Posterior cingulate gyrus (tissue), 11 donors: Measurements from ENCODE around the gene C12orf57.
A peak's percentile ranks its signal among the peaks of the same experiment; 100 is the strongest.

Experiments used
- DNase-seq, 10 donors: peaks; one replicate each; pipeline versions ENCODE4 v3.0.0 to v3.0.0-alpha.2; 2020 to 2021; ENCODE audit warnings: mixed read lengths in 3 of 10
- intact Hi-C: fragments of 100-400 bp; cut with DNase I; formaldehyde crosslinking; loops from one replicate; pipeline ENCODE4 v1.15.1; 2023

C12orf57 gene

DNA sequence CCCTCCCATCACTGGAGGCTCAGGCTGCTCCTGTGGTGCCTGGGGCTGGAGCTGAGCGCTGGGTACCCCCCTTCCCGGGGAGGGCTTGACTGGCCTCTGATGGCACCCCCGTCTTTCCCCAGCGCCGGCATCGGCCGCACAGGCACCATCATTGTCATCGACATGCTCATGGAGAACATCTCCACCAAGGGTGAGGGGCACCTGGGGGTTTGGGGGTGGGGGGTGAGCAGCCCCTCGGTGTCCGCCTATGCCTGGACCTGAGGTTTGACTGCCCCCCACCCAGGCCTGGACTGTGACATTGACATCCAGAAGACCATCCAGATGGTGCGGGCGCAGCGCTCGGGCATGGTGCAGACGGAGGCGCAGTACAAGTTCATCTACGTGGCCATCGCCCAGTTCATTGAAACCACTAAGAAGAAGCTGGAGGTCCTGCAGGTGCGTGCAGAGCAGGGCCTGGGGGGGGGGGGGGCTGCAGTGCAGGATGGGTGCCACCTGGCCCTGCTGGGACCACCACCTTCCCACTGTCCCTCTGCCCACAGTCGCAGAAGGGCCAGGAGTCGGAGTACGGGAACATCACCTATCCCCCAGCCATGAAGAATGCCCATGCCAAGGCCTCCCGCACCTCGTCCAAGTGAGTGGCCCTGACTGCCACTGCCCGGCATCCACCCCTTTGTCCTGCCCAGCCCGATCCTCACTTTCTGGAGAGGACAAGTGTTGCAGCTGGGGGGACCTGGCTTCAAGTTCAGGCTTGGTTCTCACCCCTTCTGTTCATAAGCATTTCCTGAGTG, 16.2 kb downstream of the C12orf57 start:
- DNase-seq: peak in 3 of 10 donors; percentile 57 to 78 (median 66)
- intact Hi-C loops: no loop called here

DNA sequence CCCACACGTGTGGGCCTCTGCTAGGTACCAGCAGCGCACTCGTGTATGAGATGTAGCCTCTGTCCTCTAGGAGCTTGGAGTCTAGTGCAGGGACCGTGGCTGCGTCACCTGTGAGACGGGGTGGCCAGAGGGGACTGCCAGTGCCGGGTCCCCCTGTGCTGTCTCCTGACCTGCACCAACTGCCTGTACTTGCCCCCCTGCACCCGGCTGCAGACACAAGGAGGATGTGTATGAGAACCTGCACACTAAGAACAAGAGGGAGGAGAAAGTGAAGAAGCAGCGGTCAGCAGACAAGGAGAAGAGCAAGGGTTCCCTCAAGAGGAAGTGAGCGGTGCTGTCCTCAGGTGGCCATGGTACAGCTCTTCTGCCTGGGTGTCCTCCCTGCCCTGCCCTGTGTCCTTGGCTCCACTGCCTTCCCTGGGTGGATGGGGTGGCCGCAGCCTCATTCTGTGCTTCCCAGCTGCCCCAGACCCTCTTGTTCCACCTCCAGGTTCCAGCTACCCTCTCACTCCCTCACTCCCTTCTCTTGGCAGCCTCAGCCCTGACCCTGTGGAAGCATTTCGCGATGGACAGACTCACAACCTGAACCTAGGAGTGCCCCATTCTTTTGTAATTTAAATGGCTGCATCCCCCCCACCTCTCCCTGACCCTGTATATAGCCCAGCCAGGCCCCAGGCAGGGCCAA, 16.9 kb downstream of the C12orf57 start:
- intact Hi-C loops: no loop called here

DNA sequence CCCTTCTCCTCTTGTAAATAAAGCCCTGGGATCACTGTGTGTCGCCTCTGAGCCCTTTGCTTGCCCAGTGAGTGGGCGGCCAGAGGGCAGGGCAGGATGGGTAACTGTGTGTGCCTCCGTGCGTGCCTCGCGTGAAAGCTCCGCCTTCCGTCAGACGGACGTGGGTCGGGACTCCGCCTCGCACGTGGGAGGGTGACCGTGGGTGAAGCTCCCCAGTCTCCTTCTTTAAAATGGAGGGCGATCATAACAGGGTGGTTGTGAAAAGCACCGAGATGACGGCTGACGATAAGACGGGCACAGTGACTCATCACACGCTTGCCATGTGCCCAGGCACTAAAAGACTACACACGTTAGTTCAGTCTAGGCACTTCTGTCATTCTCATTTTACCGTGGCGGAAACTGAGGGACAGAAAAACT, 17.5 kb downstream of the C12orf57 start:
- intact Hi-C loops: no loop called here
- DNase-seq: peak in 4 of 10 donors; percentile 59 to 93 (median 88)

More for the DNA sequence above, 16.9 kb downstream of the C12orf57 start:
- peak in 3 of 10 donors; percentile 43 to 77 (median 74) for DNase-seq

- intact Hi-C loops: no loop called here
- peak in 3 of 10 donors; percentile 69 to 87 (median 76) for DNase-seq
Observed at GRCh38 chr12:6961695-6962284, 18.0 kb downstream of the C12orf57 start.

- intact Hi-C loops: no loop called here
- peak in 3 of 10 donors; percentile 35 to 61 (median 49) for DNase-seq
Observed at GRCh38 chr12:6962285-6963015, 18.6 kb downstream of the C12orf57 start.

DNA sequence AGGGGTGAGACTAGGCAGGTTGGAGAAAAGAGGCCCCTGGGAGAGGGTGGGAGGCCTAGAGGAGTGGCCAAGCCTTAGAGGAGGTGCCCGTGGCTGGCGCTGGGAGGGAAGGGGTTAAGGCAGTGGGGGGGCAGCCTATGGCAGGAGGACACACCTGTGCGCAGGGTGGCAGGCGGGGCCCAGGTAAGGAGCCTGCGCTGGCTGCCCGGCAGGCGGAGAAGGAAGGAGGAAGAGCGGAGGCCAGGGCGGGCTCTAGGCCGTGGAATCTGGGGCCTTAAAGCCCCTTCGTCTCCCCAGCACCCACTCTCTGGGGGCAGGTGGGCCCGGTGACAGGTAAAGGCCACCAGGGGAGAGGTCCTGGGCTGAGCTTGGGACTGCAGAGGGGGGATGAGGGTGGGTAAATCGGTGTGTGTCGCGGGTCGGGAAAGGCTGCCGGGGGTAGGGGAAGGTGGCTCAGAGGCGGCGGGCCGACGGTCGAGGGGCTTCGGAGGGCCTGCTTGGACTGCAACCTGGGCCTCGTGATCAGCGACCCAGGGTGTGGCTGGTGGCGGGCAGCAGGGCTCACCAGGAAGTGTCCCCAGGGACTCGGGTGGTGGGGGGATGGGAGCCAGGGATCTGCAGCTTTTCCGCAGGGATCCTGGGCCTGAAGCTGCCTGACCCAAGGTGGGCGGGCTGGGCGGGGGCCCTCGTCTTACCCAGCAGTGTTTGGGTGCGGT, 19.4 kb downstream of the C12orf57 start:
- intact Hi-C loops: no loop called here
- peak in 3 of 10 donors; percentile 51 to 71 (median 64) for DNase-seq

DNA sequence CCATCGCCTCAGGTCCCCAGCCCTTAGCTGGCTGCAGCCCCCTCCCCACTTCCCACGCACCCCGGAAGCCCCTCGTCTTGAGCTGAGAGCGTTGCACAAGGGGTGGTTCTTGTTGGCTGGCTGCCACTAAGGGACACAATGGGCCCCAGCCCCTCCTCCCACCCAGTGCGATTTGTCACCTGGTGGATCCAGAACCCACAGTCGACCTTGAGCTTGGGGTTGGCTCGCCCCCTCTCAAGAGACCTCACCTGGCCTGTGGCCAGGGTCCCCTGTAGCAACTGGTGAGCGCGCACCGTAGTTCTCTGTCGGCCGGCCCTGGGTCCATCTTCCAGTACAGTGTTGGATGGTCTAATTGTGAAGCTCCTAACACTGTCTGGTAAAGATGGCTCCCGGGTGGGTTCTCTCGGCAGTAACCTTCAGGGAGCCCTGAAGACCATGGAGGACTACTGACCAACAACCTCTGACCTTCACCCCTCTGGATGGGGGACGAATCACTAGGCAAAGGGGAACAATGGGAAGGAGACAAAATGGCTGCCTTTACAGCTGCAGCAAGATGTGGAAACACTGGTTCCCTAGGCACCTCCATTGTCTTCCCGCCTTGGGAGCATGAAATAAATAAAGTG, 20.1 kb downstream of the C12orf57 start:
- intact Hi-C loops: no loop called here
- peak in 3 of 10 donors; percentile 42 to 84 (median 68) for DNase-seq

DNA sequence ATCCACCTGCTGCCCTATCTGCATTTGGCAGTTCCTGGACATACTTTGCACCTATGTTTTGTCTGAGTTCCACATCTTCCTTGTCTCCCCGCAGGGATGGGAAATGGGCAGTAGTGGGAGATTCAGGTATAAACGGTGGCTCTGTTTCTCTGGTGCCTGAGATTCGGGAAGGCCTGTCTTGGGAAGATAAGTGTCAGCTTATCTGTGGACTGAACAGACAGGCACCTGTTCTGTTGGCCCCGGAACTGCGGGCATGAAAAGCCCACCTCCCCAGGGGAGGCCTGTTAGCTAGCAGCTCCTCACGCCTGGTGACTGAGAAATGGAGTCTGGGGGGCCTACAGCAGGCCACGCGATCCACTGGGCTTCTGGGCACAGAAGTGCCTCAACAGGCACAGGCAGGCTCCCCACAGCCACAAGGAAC, 20.8 kb downstream of the C12orf57 start:
- peak in 1 of 10 donors; percentile 12 for DNase-seq
- intact Hi-C loops: loop anchor here (1.0 kb wide), 1 partner anchor 20 kb away; the partner anchor contains the start of gene C12orf57

DNA sequence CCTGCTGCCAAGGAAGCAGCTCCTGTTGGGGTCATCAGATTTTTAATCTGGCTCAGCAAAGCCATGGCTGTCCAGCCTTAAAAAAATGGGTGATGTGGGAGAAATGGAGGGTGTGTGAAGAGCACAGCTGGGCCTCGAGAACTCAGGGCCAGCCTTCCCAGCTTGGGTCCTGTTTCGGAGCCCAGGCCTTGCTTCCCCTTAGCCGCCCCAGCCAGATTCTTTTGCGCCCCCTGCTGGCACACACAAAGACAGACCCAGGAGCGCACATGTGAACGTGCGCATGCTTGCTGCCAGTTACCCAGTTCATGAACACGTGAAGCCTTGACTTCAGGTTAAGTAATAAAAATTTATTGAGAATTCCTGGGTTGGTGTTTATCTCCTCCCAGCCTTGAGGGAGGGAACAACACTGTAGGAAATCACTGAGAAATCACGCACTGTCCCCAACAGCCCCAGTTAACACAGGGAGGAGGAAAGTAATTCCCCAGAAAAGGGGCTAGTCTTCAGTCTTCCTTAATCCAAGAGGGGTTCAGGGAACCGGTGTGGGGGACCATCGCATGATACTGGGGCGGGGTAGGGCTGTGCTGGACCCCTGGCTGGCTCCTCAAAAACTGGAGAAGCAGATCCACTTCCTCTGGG, 21.3 kb downstream of the C12orf57 start:
- peak; percentile 68 to 97 (median 84) for DNase-seq
- intact Hi-C loops: loop anchor here (1.0 kb wide), 1 partner anchor 21 kb away; the partner anchor contains the start of gene C12orf57

GRCh38 chr12:6965714-6966113, 21.9 kb downstream of the C12orf57 start:
- intact Hi-C loops: loop anchor here (1.0 kb wide), 1 partner anchor 21 kb away; the partner anchor contains the start of gene C12orf57
- peak in 2 of 10 donors; percentile 12 to 27 for DNase-seq

- intact Hi-C loops: no loop called here
- DNase-seq: no peak
Observed at GRCh38 chr12:6966351-6966750, 22.5 kb downstream of the C12orf57 start.

GRCh38 chr12:6967651-6968100, 23.9 kb downstream of the C12orf57 start:
- peak in 2 of 10 donors; percentile 18 to 42 for DNase-seq
- intact Hi-C loops: loop anchor here (2.0 kb wide), 1 partner anchor 29 kb away; no protein-coding TSS in a partner anchor

- peak in 2 of 10 donors; percentile 31 to 49 for DNase-seq
- intact Hi-C loops: loop anchor here (2.0 kb wide), 1 partner anchor 30 kb away; no protein-coding TSS in a partner anchor
Observed at GRCh38 chr12:6968426-6968825, 24.6 kb downstream of the C12orf57 start.

DNA sequence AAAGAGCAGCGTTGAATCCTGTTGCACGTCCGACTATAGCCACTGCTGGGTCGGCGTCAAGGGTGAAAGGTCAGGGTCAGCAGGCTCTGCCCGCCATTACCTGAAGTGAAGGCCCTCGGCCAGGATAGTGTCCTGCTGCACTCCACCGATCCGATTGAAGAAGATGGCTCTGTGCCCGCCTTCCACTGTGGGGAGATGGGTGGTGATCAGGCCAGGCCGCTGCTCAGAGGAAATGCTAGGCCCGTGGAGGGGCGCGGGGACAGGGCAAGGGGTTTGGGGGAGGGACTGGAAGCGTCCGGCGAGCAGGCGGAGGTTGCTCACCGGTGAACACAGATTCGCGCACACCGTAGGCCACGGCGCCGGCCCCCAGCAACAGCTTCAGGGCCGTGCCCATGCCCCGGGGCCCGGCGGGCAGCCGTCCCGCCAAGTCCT, 26.3 kb downstream of the C12orf57 start:
- peak in 1 of 10 donors; percentile 84 for DNase-seq
- intact Hi-C loops: loop anchor here (1.0 to 10.0 kb wide), 2 partner anchors 48 to 125 kb away; partner anchors contain the start of genes C1R and LPCAT3

- no peak for DNase-seq
- intact Hi-C loops: loop anchor here (10.0 kb wide), 1 partner anchor 121 kb away; the partner anchor contains the start of gene C1R
Observed at GRCh38 chr12:6974180-6974579, 30.4 kb downstream of the C12orf57 start.

DNA sequence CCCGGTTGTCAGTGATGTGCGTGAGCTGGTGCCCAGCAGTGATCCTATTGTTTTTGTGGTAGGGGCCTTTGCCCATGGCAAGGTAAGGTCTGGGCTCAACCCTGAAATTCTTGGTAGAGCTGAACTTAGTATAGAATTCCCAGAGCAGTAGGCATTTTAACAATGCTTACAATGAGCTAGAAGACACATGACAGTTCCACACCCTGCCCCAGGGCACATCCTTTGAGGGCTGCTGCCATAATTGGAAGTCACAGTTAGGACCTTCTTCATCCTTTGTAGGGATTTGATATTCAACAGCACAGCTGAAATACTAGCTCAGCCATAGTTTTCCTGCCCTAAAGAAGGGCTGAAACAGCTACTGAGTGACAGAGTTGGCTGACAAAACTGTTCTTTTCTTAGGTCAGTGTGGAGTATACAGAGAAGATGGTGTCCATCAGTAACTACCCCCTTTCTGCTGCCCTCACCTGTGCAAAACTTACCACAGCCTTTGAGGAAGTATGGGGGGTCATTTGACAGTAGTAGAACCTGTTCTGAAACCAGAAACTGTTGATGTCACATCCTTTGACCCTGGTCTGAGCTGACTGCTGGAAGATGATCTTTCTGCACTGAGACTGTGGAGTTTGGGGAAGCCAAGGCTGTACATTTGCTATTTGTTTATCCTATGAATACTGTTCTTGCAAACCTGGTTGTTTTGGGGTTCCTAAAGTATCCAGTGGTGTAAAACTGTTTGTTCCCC, 31.6 kb downstream of the C12orf57 start:
- intact Hi-C loops: loop anchor here (10.0 kb wide), 1 partner anchor 119 kb away; the partner anchor contains the start of gene C1R
- DNase-seq: no peak

GRCh38 chr12:6977653-6978052, 33.8 kb downstream of the C12orf57 start:
- intact Hi-C loops: loop anchor here (10.0 kb wide), 1 partner anchor 117 kb away; the partner anchor contains the start of gene C1R
- DNase-seq: peak in 1 of 10 donors; percentile 57
